Measurements from ENCODE around the gene RAD50.

DNA sequence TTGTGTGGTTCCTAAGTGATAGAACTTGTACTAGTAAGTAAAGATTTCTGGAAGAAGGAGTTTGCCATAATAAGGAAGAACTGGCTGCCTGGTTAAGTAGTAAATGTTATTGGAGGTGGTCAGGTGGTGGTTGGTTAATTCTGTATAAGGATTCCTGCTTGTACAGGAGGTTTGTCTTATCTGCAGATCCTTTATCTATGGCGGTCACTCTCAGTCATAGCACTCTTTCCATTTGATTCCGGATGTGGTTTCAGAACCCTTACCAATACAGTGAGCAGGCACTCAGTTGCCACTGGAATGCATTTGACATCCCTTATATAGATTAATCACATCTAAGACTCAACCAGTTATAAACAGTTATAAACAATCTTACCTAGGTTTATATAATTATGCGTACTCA, 50.3 kb downstream of the RAD50 start:
- TF ChIP-seq POLR2A (IDR thresholded peaks at IDR 0.05; ENCODE audit: low read depth), result no peak
- no peak for TF ChIP-seq CTCF (IDR thresholded peaks at IDR 0.05)
- no peak for TF ChIP-seq EP300 (IDR thresholded peaks at IDR 0.05)
- TF ChIP-seq POLR2AphosphoS5 (IDR thresholded peaks at IDR 0.05), result no peak

All from esophagus muscularis mucosa (tissue), 4 donors.